ENCODE measurements around the gene ANKRD11.
"Not testable (repeated sequence)": the region's sequence is repeated elsewhere in the genome, so short reads cannot be mapped to it uniquely, and the experiment has no call there.

Gene ANKRD11

GRCh38 chr16:89369266-89369895 lies 121.0 kb downstream of the ANKRD11 start:
- peak in 2 of 56 donors; percentile 29 to 45 for DNase-seq

GRCh38 chr16:89368604-89369249 lies 121.6 kb downstream of the ANKRD11 start:
- DNase-seq, result no peak

- no peak for DNase-seq
Measured at GRCh38 chr16:89367538-89367915, 122.8 kb downstream of the ANKRD11 start.

- no peak for DNase-seq
Measured at GRCh38 chr16:89366561-89367537, 123.5 kb downstream of the ANKRD11 start.

- DNase-seq, result no peak
Measured at GRCh38 chr16:89365996-89366395, 124.4 kb downstream of the ANKRD11 start.

- DNase-seq, result no peak
Measured at GRCh38 chr16:89365044-89365467, 125.3 kb downstream of the ANKRD11 start.

- no peak for DNase-seq
Measured at GRCh38 chr16:89364606-89365005, 125.8 kb downstream of the ANKRD11 start.

GRCh38 chr16:89363621-89364393 lies 126.6 kb downstream of the ANKRD11 start:
- no peak for DNase-seq

GRCh38 chr16:89362540-89363223 lies 127.7 kb downstream of the ANKRD11 start:
- not testable (repeated sequence) for DNase-seq

GRCh38 chr16:89361751-89362539 lies 128.4 kb downstream of the ANKRD11 start:
- DNase-seq, result peak in 13 of 56 donors; percentile 15 to 65 (median 28)

- DNase-seq, result no peak
Measured at GRCh38 chr16:89360760-89361435, 129.5 kb downstream of the ANKRD11 start.

- DNase-seq, result peak in 3 of 56 donors; percentile 21 to 30 (median 29)
Measured at GRCh38 chr16:89359264-89360147, 130.9 kb downstream of the ANKRD11 start.

GRCh38 chr16:89358030-89359005 lies 132.0 kb downstream of the ANKRD11 start:
- no peak for DNase-seq

- peak in 36 of 56 donors; percentile 20 to 79 (median 46) for DNase-seq
Measured at GRCh38 chr16:89357055-89357816, 133.1 kb downstream of the ANKRD11 start.

GRCh38 chr16:89355686-89356085 lies 134.7 kb downstream of the ANKRD11 start:
- DNase-seq, result no peak

GRCh38 chr16:89355007-89355406 lies 135.4 kb downstream of the ANKRD11 start:
- DNase-seq, result no peak

Data from amygdala (tissue), 56 donors.